K562 (cell line): Measurements from ENCODE around the gene IL17RC. TPM values are rescaled to one million over a fixed set of nuclear protein-coding genes. Genes with fewer than 3 reads are reported as not detected.

ENCODE experiments used
- ATAC-seq: fragments of 200-7000 bp; cut with Tn5 transposase; 3 replicates; pipeline ENCODE4 v1.9.1; 2020; ENCODE audit warnings: moderate library complexity
- BruUV-seq: library from RNA; stranded (reverse); fragments of 400-500 nt; replicated peaks from 2 replicates; lab custom pipeline; 2021; lab: Mats Ljungman, UMichigan
- CTCF ChIA-PET: fragments of 300-600 bp; formaldehyde crosslinking; extraction: SDS; loops from one replicate; lab custom pipeline; 2021; ENCODE audit warnings: low intra/inter-chr PET ratio; lab: Yijun Ruan, JAX
- POLR2A ChIA-PET: fragments of 300-600, 350-650 bp; sonication (Branson Sonifier 250); formaldehyde crosslinking; extraction: SDS; loops from one replicate; lab custom pipeline; 2021; ENCODE audit warnings: antibody characterized with exemption, inconsistent platforms; lab: Yijun Ruan, JAX
- DNase-seq, 4 experiments: peaks; one replicate each; pipeline versions ENCODE4 v3.0.0 to v3.0.0-alpha.2; 2011 to 2018; ENCODE audit warnings: low spot score in 3 of 4, mixed read lengths in 3 of 4; ENCODE audit errors: extremely low read depth in 1 of 4
- FAIRE-seq: peaks from 2 replicates; lab custom pipeline; 2011; peaks lifted over from hg19 to GRCh38; lab: Jason Lieb, UNC
- H2AFZ ChIP-seq: 2 replicates; pipeline ENCODE4 v1.6.0; 2011; ENCODE audit warnings: low read depth, low read length, control low read depth, inconsistent platforms
- H3K27ac ChIP-seq: fragments of 200-600 bp; 3 replicates; pipeline ENCODE4 v1.8.0; 2011; ENCODE audit warnings: low read depth, mild to moderate bottlenecking, control low read depth, inconsistent platforms, low read length, moderate library complexity, mixed read lengths; ENCODE audit errors: extremely low read depth
- H3K27me3 ChIP-seq, 2 experiments: fragments of 300-600 bp in 1 of 2; 2 replicates in 1 of 2; 3 replicates in 1 of 2; pipeline versions ENCODE4 v1.6.0 to v1.8.0; 2011; ENCODE audit warnings: inconsistent platforms in 2 of 2, low read length in 2 of 2, mild to moderate bottlenecking in 1 of 2, mixed read lengths in 1 of 2, moderate library complexity in 1 of 2; ENCODE audit not compliant: control insufficient read depth in 2 of 2, insufficient read depth in 2 of 2
- H3K36me3 ChIP-seq: fragments of 300-600 bp; 3 replicates; pipeline ENCODE4 v1.8.0; 2011; ENCODE audit warnings: mild to moderate bottlenecking, low read length, inconsistent platforms; ENCODE audit not compliant: control insufficient read depth, insufficient read depth
- H3K4me1 ChIP-seq, 2 experiments: fragments of 200-600 bp in 1 of 2; replicated peaks in 1 of 2; 2 replicates in 1 of 2; 3 replicates in 1 of 2; pipeline versions ENCODE4 v1.5.1 to v1.8.0; 2011; ENCODE audit warnings: inconsistent platforms in 2 of 2, low read length in 2 of 2, mild to moderate bottlenecking in 1 of 2, mixed read lengths in 1 of 2, moderate library complexity in 1 of 2; ENCODE audit not compliant: control insufficient read depth in 2 of 2, insufficient read depth in 2 of 2
- H3K4me2 ChIP-seq: 2 replicates; pipeline ENCODE4 v1.6.1; 2011; ENCODE audit warnings: low read length, control low read depth, inconsistent platforms, mixed read lengths; ENCODE audit not compliant: insufficient read depth
- H3K4me3 ChIP-seq: fragments of 200-600 bp; sonication (generic), shearing (Covaris generic); 2 replicates; pipeline ENCODE4 v1.5.1; 2016; ENCODE audit warnings: control low read depth, inconsistent platforms
- H3K79me2 ChIP-seq: fragments of 200-600 bp; 3 replicates; pipeline ENCODE4 v1.8.0; 2011; ENCODE audit warnings: low read length, inconsistent platforms; ENCODE audit not compliant: control insufficient read depth, insufficient read depth
- H3K9ac ChIP-seq, 2 experiments: 2 replicates each; pipeline versions ENCODE4 v1.6.0 to v1.6.1; 2011; ENCODE audit warnings: low read depth in 2 of 2, low read length in 2 of 2, control low read depth in 1 of 2, inconsistent platforms in 1 of 2, mild to moderate bottlenecking in 1 of 2, mixed read lengths in 1 of 2; ENCODE audit not compliant: insufficient read depth in 1 of 2
- H3K9me1 ChIP-seq: one replicate; pipeline ENCODE4 v1.6.0; 2011; ENCODE audit warnings: inconsistent platforms, mild to moderate bottlenecking, low read length, moderate library complexity; ENCODE audit not compliant: control insufficient read depth, insufficient read depth
- H3K9me3 ChIP-seq: replicated peaks from 2 replicates; pipeline ENCODE4 v1.5.1; 2011; ENCODE audit warnings: low read depth, low read length, inconsistent platforms; ENCODE audit not compliant: control insufficient read depth, insufficient read depth
- H4K20me1 ChIP-seq: replicated peaks from 2 replicates; pipeline ENCODE4 v1.6.1; 2011; ENCODE audit warnings: low read length, inconsistent platforms, mixed read lengths; ENCODE audit not compliant: control insufficient read depth, insufficient read depth
- CREBBP ChIP-seq: IDR thresholded peaks from one replicate; pipeline ENCODE4 v1.6.1; 2012; ENCODE audit warnings: low read depth, mild to moderate bottlenecking, control low read depth, inconsistent platforms, low read length
- DNMT1 ChIP-seq: fragments of 450-650 bp; IDR thresholded peaks from 2 replicates; pipeline ENCODE4 v1.6.1; 2016; ENCODE audit warnings: antibody characterized with exemption, mild to moderate bottlenecking
- ESRRA ChIP-seq: fragments of 450-650 bp; IDR thresholded peaks from 2 replicates; pipeline ENCODE4 v1.6.1; 2014; ENCODE audit warnings: low read depth, mild to moderate bottlenecking, moderate library complexity, borderline replicate concordance
- FOSL1 ChIP-seq: fragments of 200-800 bp; sonication (Bioruptor generic); conservative IDR thresholded peaks from 2 replicates; pipeline ENCODE4 v1.6.1; 2016; ENCODE audit warnings: missing genetic modification characterization, missing compliant biosample characterization
- HDAC3 ChIP-seq: fragments of 450-650 bp; IDR thresholded peaks from 2 replicates; pipeline ENCODE4 v1.6.1; 2018; ENCODE audit warnings: borderline replicate concordance, mild to moderate bottlenecking, moderate library complexity; ENCODE audit not compliant: partially characterized antibody
- HNRNPK ChIP-seq: fragments of 200-400 bp; formaldehyde crosslinking; IDR thresholded peaks from one replicate; pipeline ENCODE4 v1.6.1; 2018; ENCODE audit warnings: mild to moderate bottlenecking, low read depth, low read length; ENCODE audit not compliant: poor library complexity, severe bottlenecking
- JUN ChIP-seq, 2 experiments: sonication (generic) in 1 of 2; formaldehyde crosslinking in 1 of 2; IDR thresholded peaks; 2 replicates each; pipeline versions ENCODE4 v1.6.1 to v1.8.0; 2012 to 2022; ENCODE audit warnings: borderline replicate concordance in 2 of 2, mild to moderate bottlenecking in 2 of 2, improper control_type of control experiment in 1 of 2, low read depth in 1 of 2, low read length in 1 of 2, missing genetic modification reagents in 1 of 2
- KLF13 ChIP-seq: fragments of 450-650 bp; IDR thresholded peaks from 2 replicates; pipeline ENCODE4 v1.6.1; 2016; ENCODE audit warnings: missing genetic modification characterization, low read depth, mild to moderate bottlenecking, missing compliant biosample characterization, moderate library complexity, borderline replicate concordance
- MAFK ChIP-seq: IDR thresholded peaks from 2 replicates; pipeline ENCODE4 v1.6.1; 2011; ENCODE audit warnings: low read length, improper control_type of control experiment
- MTA2 ChIP-seq: fragments of 450-650 bp; IDR thresholded peaks from 2 replicates; pipeline ENCODE4 v1.6.1; 2016; ENCODE audit warnings: low read depth
- NEUROD1 ChIP-seq: fragments of 150-350 bp; IDR thresholded peaks from 2 replicates; pipeline ENCODE4 v1.6.1; 2014; ENCODE audit warnings: borderline replicate concordance, low read length, low read depth; ENCODE audit not compliant: partially characterized antibody
- RBM22 ChIP-seq: fragments of 200-400 bp; formaldehyde crosslinking; IDR thresholded peaks from 2 replicates; pipeline ENCODE4 v1.6.1; 2018; ENCODE audit warnings: low read length, low read depth; ENCODE audit not compliant: poor library complexity, severe bottlenecking
- RBM39 ChIP-seq: fragments of 200-400 bp; formaldehyde crosslinking; optimal IDR thresholded peaks from 2 replicates; pipeline ENCODE3; 2018; ENCODE audit warnings: low read depth, low read length
- TAF15 ChIP-seq: fragments of 200-400 bp; formaldehyde crosslinking; IDR thresholded peaks from 2 replicates; pipeline ENCODE4 v1.6.1; 2017; ENCODE audit warnings: mild to moderate bottlenecking, low read depth, low read length, moderate library complexity
- TAF9B ChIP-seq: fragments of 450-650 bp; IDR thresholded peaks from 2 replicates; pipeline ENCODE4 v1.6.1; 2018; ENCODE audit warnings: mild to moderate bottlenecking; ENCODE audit not compliant: partially characterized antibody
- TEAD4 ChIP-seq, 2 experiments: sonication (generic) in 1 of 2; formaldehyde crosslinking in 1 of 2; IDR thresholded peaks; 2 replicates each; pipeline versions ENCODE4 v1.6.1 to v1.8.0; 2012 to 2022; ENCODE audit warnings: borderline replicate concordance in 1 of 2, inconsistent platforms in 1 of 2, low read length in 1 of 2, mild to moderate bottlenecking in 1 of 2, missing genetic modification reagents in 1 of 2
- ZFP30 ChIP-seq: fragments of 250-450 bp; sonication (Bioruptor Pico); IDR thresholded peaks from 2 replicates; pipeline ENCODE4 v1.8.0; 2022; ENCODE audit warnings: moderate library complexity, mild to moderate bottlenecking, inconsistent platforms, borderline replicate concordance
- ZNF121 ChIP-seq: sonication (generic); formaldehyde crosslinking; conservative IDR thresholded peaks from 2 replicates; pipeline ENCODE4 v1.8.0; 2022; ENCODE audit warnings: missing genetic modification reagents
- ZNF140 ChIP-seq: fragments of 250-450 bp; sonication (Bioruptor Pico); IDR thresholded peaks from 2 replicates; pipeline ENCODE4 v1.8.0; 2021; ENCODE audit warnings: moderate library complexity, mild to moderate bottlenecking, inconsistent platforms
- ZNF165 ChIP-seq: fragments of 250-450 bp; sonication (Bioruptor Pico); IDR thresholded peaks from 2 replicates; pipeline ENCODE4 v1.4.0; 2020; ENCODE audit warnings: borderline replicate concordance
- ZNF695 ChIP-seq: fragments of 450-650 bp; formaldehyde crosslinking; IDR thresholded peaks from 2 replicates; pipeline ENCODE4 v1.4.0; 2020; ENCODE audit warnings: mild to moderate bottlenecking, moderate library complexity
- WGBS: fragments of 100-300 bp; shearing (Covaris generic); methylation state at CpG from one replicate; pipeline ENCODE4 v1.1.6; 2016; ENCODE audit warnings: low coverage, mixed read lengths; ENCODE audit not compliant: insufficient coverage; ENCODE audit errors: missing lambda C conversion rate; 5-methylcytosine and 5-hydroxymethylcytosine counted together
- in situ Hi-C: fragments of 300-500 bp; cut with MboI; formaldehyde crosslinking; loops from 4 replicates; pipeline ENCODE4 v1.15.0; 2018; ENCODE audit warnings: inconsistent platforms, mixed read lengths
- intact Hi-C: fragments of 100-400 bp; cut with micrococcal nuclease; formaldehyde crosslinking; loops from 2 replicates; pipeline ENCODE4 v1.14.2; 2022
- polyA plus RNA-seq, 8 experiments: library from polyadenylated mRNA; depleted of rRNA in 4 of 8; stranded (reverse) in 5 of 8; unstranded in 3 of 8; fragments of >200 nt; fragmentation: Nextera tagmentation in 2 of 8; fragmentation: Illumina TruSeq in 1 of 8; extraction: Ambion mirVana in 2 of 8; extraction: Trizol in 1 of 8; gene quantifications; 2 replicates each; pipeline versions ENCODE4 v1.2.1 to v1.2.3, GENCODE V29; 2011 to 2014; ENCODE audit warnings: inconsistent platforms in 1 of 8, missing spikeins in 1 of 8
- total RNA-seq, 7 experiments: library from RNA; depleted of rRNA in 6 of 7; stranded (reverse); fragments of >200 nt in 6 of 7; fragmentation: Illumina TruSeq in 2 of 7; extraction: Trizol in 2 of 7; gene quantifications; 2 replicates each; pipeline versions ENCODE4 v1.2.1 to v1.2.3, GENCODE V29; 2011 to 2021; ENCODE audit warnings: low replicate concordance in 1 of 7
- TF ChIP-seq, protein P1 (sequence below): sonication (generic); formaldehyde crosslinking; IDR thresholded peaks from 2 replicates; pipeline ENCODE4 v1.8.0; 2022; ENCODE audit warnings: missing genetic modification reagents, mild to moderate bottlenecking, borderline replicate concordance

Gene IL17RC
- total and polyA plus RNA-seq, 9 of the 15 experiments (the other 6 are each of a cell fraction or from before 2014, with no cell fraction given), result 0.15 to 11.4 (median 7.1) TPM; not detected in 1

DNA sequence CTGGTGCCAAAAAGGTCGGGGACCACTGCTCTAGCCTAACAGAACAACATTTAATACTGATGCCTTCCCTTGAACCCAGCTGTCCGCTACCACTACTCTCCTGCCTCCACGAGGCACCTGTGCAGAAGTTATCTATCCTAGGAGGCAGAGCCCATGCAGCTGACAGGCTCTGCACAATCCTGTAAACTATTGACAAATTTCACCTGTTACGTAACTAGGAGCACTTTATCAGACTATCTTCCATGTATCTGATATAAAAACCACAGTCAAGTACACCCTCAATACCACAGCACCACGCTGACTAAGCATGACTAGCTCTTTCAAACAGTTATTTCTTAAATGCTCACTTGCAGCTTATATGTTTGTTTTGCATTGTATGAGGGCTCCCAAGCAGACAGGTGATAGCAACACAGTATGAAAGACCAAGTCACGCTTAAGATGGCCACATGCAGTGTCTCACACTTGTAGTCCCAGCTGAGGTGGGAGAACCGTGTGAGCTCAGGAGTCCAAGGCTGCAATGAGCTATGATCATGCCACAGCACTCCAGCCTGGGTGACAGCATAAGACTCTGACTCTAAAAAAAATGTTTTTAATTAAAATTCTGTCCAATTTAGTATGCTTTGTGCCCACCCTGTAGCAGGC is 4.5 kb upstream of the IL17RC start:
- peaks cover 26 to 39% of the 10 kb centered on the region in 2 experiments for H3K4me1 ChIP-seq
- TF ChIP-seq TAF15 (no peak), HDAC3 (no peak), HNRNPK (no peak), MAFK (peak; percentile 83), DNMT1 (no peak), TAF9B (no peak), ZNF165 (no peak), NEUROD1 (no peak), ZFP30 (CRISPR knock-in tag) (no peak), KLF13 (tag) (no peak), ZNF121 (CRISPR knock-in tag) (no peak), ESRRA (peak; percentile 86; the same call in 1 of the 2 replicates), TEAD4 (IDR thresholded peaks at IDR 0.05; ENCODE audit: low read length) (no peak; the same call in 1 of the 2 replicates), TEAD4 (CRISPR knock-in tag; IDR thresholded peaks at IDR 0.05; ENCODE audit: borderline replicate concordance) (no peak), CREBBP (no peak), MTA2 (no peak), RBM39 (no peak), RBM22 (no peak), JUN (IDR thresholded peaks at IDR 0.05; ENCODE audit: borderline replicate concordance, low read depth, low read length) (0 out of 2 replicates have a peak, but pooled peaks have one; percentile 4), JUN (CRISPR knock-in tag; IDR thresholded peaks at IDR 0.05; ENCODE audit: borderline replicate concordance) (no peak), FOSL1 (peak; percentile 88), ZNF695 (CRISPR knock-in tag) (no peak), ZNF140 (CRISPR knock-in tag) (no peak)
- TF ChIP-seq, protein P1, sequence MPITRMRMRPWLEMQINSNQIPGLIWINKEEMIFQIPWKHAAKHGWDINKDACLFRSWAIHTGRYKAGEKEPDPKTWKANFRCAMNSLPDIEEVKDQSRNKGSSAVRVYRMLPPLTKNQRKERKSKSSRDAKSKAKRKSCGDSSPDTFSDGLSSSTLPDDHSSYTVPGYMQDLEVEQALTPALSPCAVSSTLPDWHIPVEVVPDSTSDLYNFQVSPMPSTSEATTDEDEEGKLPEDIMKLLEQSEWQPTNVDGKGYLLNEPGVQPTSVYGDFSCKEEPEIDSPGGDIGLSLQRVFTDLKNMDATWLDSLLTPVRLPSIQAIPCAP, result no peak

More for the DNA sequence above, 4.5 kb upstream of the IL17RC start:
- Histone ChIP-seq H3K4me3 (no peak overlapping the region), H3K4me2 (peak overlapping the region; percentile 47; the same call in 1 of the 2 replicates), H3K9ac (peak overlapping the region in 1 of 2 experiments; percentile 63; a peak in 1 of 4 replicates), H3K9me3 (no peaks in the 10 kb centered on the region), H3K79me2 (no peaks in the 10 kb centered on the region), H2AFZ (peak overlapping the region; percentile 3), H3K36me3 (no peaks in the 10 kb centered on the region), H3K27ac (peak overlapping the region; percentile 45; the same call in 1 of the 3 replicates), H3K27me3 (no peaks in the 10 kb centered on the region), H3K9me1 (peaks cover 2% of the 10 kb centered on the region), H4K20me1 (no peaks in the 10 kb centered on the region)
- POLR2A ChIA-PET, result interaction anchor here (0.6 to 3.6 kb wide), 12 partner anchors 10 to 516 kb away, joined by 3 to 28 read pairs (median 4); partner anchors contain the start of genes CRELD1 and IL17RE
- DNase-seq (peak in 1 of 4 experiments; percentile 46), FAIRE-seq (no peak), ATAC-seq (peak; percentile 16)
- CTCF ChIA-PET, result no interaction called here
- 14% methylated on average over 7 of the region's 7 CpGs for WGBS
- intact Hi-C loops, result no loop called here
- BruUV-seq, result no TSS peak
- in situ Hi-C loops, result no loop called here
